NB4 (cell line): ENCODE measurements around the gene CERCAM.

ENCODE experiments used
- DNase-seq: peaks from one replicate; pipeline ENCODE4 v3.0.0; 2010; ENCODE audit warnings: low read depth
- H3K4me3 ChIP-seq: one replicate; pipeline ENCODE4 v1.5.1; 2011; ENCODE audit warnings: mild to moderate bottlenecking, low read depth, low read length, moderate library complexity
- CTCF ChIP-seq: IDR thresholded peaks from one replicate; pipeline ENCODE4 v1.5.1; 2012; ENCODE audit warnings: low read depth, low read length
- MAX ChIP-seq: IDR thresholded peaks from 2 replicates; pipeline ENCODE4 v1.6.1; 2011; ENCODE audit warnings: low read depth, low read length
- MYC ChIP-seq: IDR thresholded peaks from 2 replicates; pipeline ENCODE4 v1.6.1; 2011; ENCODE audit warnings: low read depth, low read length
- POLR2A ChIP-seq: IDR thresholded peaks from 2 replicates; pipeline ENCODE4 v1.6.1; 2011; ENCODE audit warnings: mild to moderate bottlenecking; ENCODE audit not compliant: insufficient read length; ENCODE audit errors: extremely low read depth

CERCAM gene

GRCh38 chr9:128392302-128393144, 28.1 kb upstream of the CERCAM start:
- DNase-seq = no peak
- no peak overlapping the region for H3K4me3 ChIP-seq
- TF ChIP-seq CTCF (no peak), MYC (no peak), MAX (no peak), POLR2A (no peak)

- DNase-seq = no peak
- no peak overlapping the region for H3K4me3 ChIP-seq
- TF ChIP-seq MAX = no peak
- no peak for TF ChIP-seq POLR2A
Measured at GRCh38 chr9:128393145-128393775, 27.4 kb upstream of the CERCAM start.

- no peak overlapping the region for H3K4me3 ChIP-seq
- no peak for DNase-seq
- TF ChIP-seq MYC = no peak
- no peak for TF ChIP-seq POLR2A
- no peak for TF ChIP-seq CTCF
- TF ChIP-seq MAX = no peak
Measured at GRCh38 chr9:128393970-128394369, 26.7 kb upstream of the CERCAM start.

GRCh38 chr9:128394379-128395168, 26.1 kb upstream of the CERCAM start:
- no peak for DNase-seq

GRCh38 chr9:128396970-128397613, 23.6 kb upstream of the CERCAM start:
- H3K4me3 ChIP-seq = no peak overlapping the region
- TF ChIP-seq MAX = no peak
- no peak for TF ChIP-seq CTCF
- TF ChIP-seq MYC = no peak
- TF ChIP-seq POLR2A = no peak
- peak; percentile 69 for DNase-seq

More at GRCh38 chr9:128394379-128395168, 26.1 kb upstream of the CERCAM start:
- no peak overlapping the region for H3K4me3 ChIP-seq
- TF ChIP-seq MAX = no peak
- TF ChIP-seq POLR2A = no peak
- no peak for TF ChIP-seq MYC
- no peak for TF ChIP-seq CTCF
